Kidney epithelial cell (primary cell): ENCODE data around the gene FGF10. TPM values are rescaled to one million over a fixed set of nuclear protein-coding genes. Genes with fewer than 3 reads are reported as not detected.

ENCODE experiments used
- DNase-seq: peaks from one replicate; pipeline ENCODE4 v3.0.0-alpha.2; 2010; ENCODE audit warnings: low read depth
- H3K27me3 ChIP-seq: 2 replicates; pipeline ENCODE4 v1.6.0; 2011; ENCODE audit warnings: low read length; ENCODE audit not compliant: control insufficient read depth, insufficient read depth
- H3K36me3 ChIP-seq: 2 replicates; pipeline ENCODE4 v1.5.1; 2011; ENCODE audit warnings: low read length; ENCODE audit not compliant: control insufficient read depth, insufficient read depth
- H3K4me3 ChIP-seq: 2 replicates; pipeline ENCODE4 v1.5.1; 2011; ENCODE audit warnings: low read depth, mild to moderate bottlenecking, control low read depth, low read length
- CTCF ChIP-seq: IDR thresholded peaks from 2 replicates; pipeline ENCODE4 v1.5.1; 2011; ENCODE audit warnings: mild to moderate bottlenecking, moderate library complexity, low read length, control low read depth, inconsistent platforms; ENCODE audit not compliant: insufficient read depth, poor library complexity, severe bottlenecking
- total RNA-seq: library from RNA; depleted of rRNA; stranded (reverse); fragments of >200 nt; gene quantifications from 2 replicates; pipeline ENCODE4 v1.2.3, GENCODE V29; 2015

FGF10 gene
- total RNA-seq = 0.08 TPM in 1 of 2 replicates, not detected in the other

- H3K27me3 ChIP-seq = peaks cover 24% of the 10 kb centered on the region
Measured at GRCh38 chr5:44389090-44389822, at the start of gene FGF10. Gene FGF10, minus strand, starts transcription at chr5:44389420. Its CDS starts 738 bp downstream, at chr5:44388682.

GRCh38 chr5:44426944-44427343 is 37.7 kb upstream of the FGF10 start:
- TF ChIP-seq CTCF = no peak
- H3K36me3 ChIP-seq = no peaks in the 10 kb centered on the region
- no peak for DNase-seq
- H3K27me3 ChIP-seq = no peaks in the 10 kb centered on the region
- no peak overlapping the region for H3K4me3 ChIP-seq

More at GRCh38 chr5:44389090-44389822, at the start of gene FGF10:
- DNase-seq = no peak
- peak within 1 kb of the TSS; percentile 42 for H3K4me3 ChIP-seq
- H3K36me3 ChIP-seq = no peaks in the 10 kb centered on the region
- TF ChIP-seq CTCF = no peak

GRCh38 chr5:44412286-44412685 is 23.1 kb upstream of the FGF10 start:
- no peak for DNase-seq
- no peak for TF ChIP-seq CTCF
- H3K4me3 ChIP-seq = no peak overlapping the region
- H3K27me3 ChIP-seq = no peaks in the 10 kb centered on the region
- no peaks in the 10 kb centered on the region for H3K36me3 ChIP-seq

- no peaks in the 10 kb centered on the region for H3K36me3 ChIP-seq
- H3K4me3 ChIP-seq = no peak overlapping the region
- no peaks in the 10 kb centered on the region for H3K27me3 ChIP-seq
- no peak for TF ChIP-seq CTCF
- no peak for DNase-seq
Measured at GRCh38 chr5:44402084-44402483, 12.9 kb upstream of the FGF10 start.

- no peak for DNase-seq
- Histone ChIP-seq H3K27me3 (no peaks in the 10 kb centered on the region), H3K36me3 (no peaks in the 10 kb centered on the region), H3K4me3 (no peak overlapping the region)
- TF ChIP-seq CTCF = no peak
Measured at GRCh38 chr5:44401611-44402010, 12.4 kb upstream of the FGF10 start.

GRCh38 chr5:44398382-44398781 is 9.2 kb upstream of the FGF10 start:
- DNase-seq = no peak
- no peaks in the 10 kb centered on the region for H3K36me3 ChIP-seq

More at GRCh38 chr5:44398382-44398781, 9.2 kb upstream of the FGF10 start:
- H3K27me3 ChIP-seq = no peaks in the 10 kb centered on the region
- no peak for TF ChIP-seq CTCF
- no peak overlapping the region for H3K4me3 ChIP-seq
